K562 (cell line): Measurements from ENCODE around the gene DRP2. TPM values are rescaled to one million over a fixed set of nuclear protein-coding genes. Genes with fewer than 3 reads are reported as not detected.

ENCODE experiments used
- ATAC-seq: fragments of 200-7000 bp; cut with Tn5 transposase; 3 replicates; pipeline ENCODE4 v1.9.1; 2020; ENCODE audit warnings: moderate library complexity
- BruUV-seq: library from RNA; stranded (reverse); fragments of 400-500 nt; replicated peaks from 2 replicates; lab custom pipeline; 2021; lab: Mats Ljungman, UMichigan
- CTCF ChIA-PET: fragments of 300-600 bp; formaldehyde crosslinking; extraction: SDS; loops from one replicate; lab custom pipeline; 2021; ENCODE audit warnings: low intra/inter-chr PET ratio; lab: Yijun Ruan, JAX
- POLR2A ChIA-PET: fragments of 300-600, 350-650 bp; sonication (Branson Sonifier 250); formaldehyde crosslinking; extraction: SDS; loops from one replicate; lab custom pipeline; 2021; ENCODE audit warnings: antibody characterized with exemption, inconsistent platforms; lab: Yijun Ruan, JAX
- DNase-seq, 4 experiments: peaks; one replicate each; pipeline versions ENCODE4 v3.0.0 to v3.0.0-alpha.2; 2011 to 2018; ENCODE audit warnings: low spot score in 3 of 4, mixed read lengths in 3 of 4; ENCODE audit errors: extremely low read depth in 1 of 4
- FAIRE-seq: peaks from 2 replicates; lab custom pipeline; 2011; peaks lifted over from hg19 to GRCh38; lab: Jason Lieb, UNC
- H2AFZ ChIP-seq: 2 replicates; pipeline ENCODE4 v1.6.0; 2011; ENCODE audit warnings: low read depth, low read length, control low read depth, inconsistent platforms
- H3K27ac ChIP-seq: fragments of 200-600 bp; 3 replicates; pipeline ENCODE4 v1.8.0; 2011; ENCODE audit warnings: low read depth, mild to moderate bottlenecking, control low read depth, inconsistent platforms, low read length, moderate library complexity, mixed read lengths; ENCODE audit errors: extremely low read depth
- H3K27me3 ChIP-seq, 2 experiments: fragments of 300-600 bp in 1 of 2; 2 replicates in 1 of 2; 3 replicates in 1 of 2; pipeline versions ENCODE4 v1.6.0 to v1.8.0; 2011; ENCODE audit warnings: inconsistent platforms in 2 of 2, low read length in 2 of 2, mild to moderate bottlenecking in 1 of 2, mixed read lengths in 1 of 2, moderate library complexity in 1 of 2; ENCODE audit not compliant: control insufficient read depth in 2 of 2, insufficient read depth in 2 of 2
- H3K36me3 ChIP-seq: fragments of 300-600 bp; 3 replicates; pipeline ENCODE4 v1.8.0; 2011; ENCODE audit warnings: mild to moderate bottlenecking, low read length, inconsistent platforms; ENCODE audit not compliant: control insufficient read depth, insufficient read depth
- H3K4me1 ChIP-seq, 2 experiments: fragments of 200-600 bp in 1 of 2; replicated peaks in 1 of 2; 2 replicates in 1 of 2; 3 replicates in 1 of 2; pipeline versions ENCODE4 v1.5.1 to v1.8.0; 2011; ENCODE audit warnings: inconsistent platforms in 2 of 2, low read length in 2 of 2, mild to moderate bottlenecking in 1 of 2, mixed read lengths in 1 of 2, moderate library complexity in 1 of 2; ENCODE audit not compliant: control insufficient read depth in 2 of 2, insufficient read depth in 2 of 2
- H3K4me2 ChIP-seq: 2 replicates; pipeline ENCODE4 v1.6.1; 2011; ENCODE audit warnings: low read length, control low read depth, inconsistent platforms, mixed read lengths; ENCODE audit not compliant: insufficient read depth
- H3K4me3 ChIP-seq: fragments of 200-600 bp; sonication (generic), shearing (Covaris generic); 2 replicates; pipeline ENCODE4 v1.5.1; 2016; ENCODE audit warnings: control low read depth, inconsistent platforms
- H3K79me2 ChIP-seq: fragments of 200-600 bp; 3 replicates; pipeline ENCODE4 v1.8.0; 2011; ENCODE audit warnings: low read length, inconsistent platforms; ENCODE audit not compliant: control insufficient read depth, insufficient read depth
- H3K9ac ChIP-seq, 2 experiments: 2 replicates each; pipeline versions ENCODE4 v1.6.0 to v1.6.1; 2011; ENCODE audit warnings: low read depth in 2 of 2, low read length in 2 of 2, control low read depth in 1 of 2, inconsistent platforms in 1 of 2, mild to moderate bottlenecking in 1 of 2, mixed read lengths in 1 of 2; ENCODE audit not compliant: insufficient read depth in 1 of 2
- H3K9me1 ChIP-seq: one replicate; pipeline ENCODE4 v1.6.0; 2011; ENCODE audit warnings: inconsistent platforms, mild to moderate bottlenecking, low read length, moderate library complexity; ENCODE audit not compliant: control insufficient read depth, insufficient read depth
- H3K9me3 ChIP-seq: replicated peaks from 2 replicates; pipeline ENCODE4 v1.5.1; 2011; ENCODE audit warnings: low read depth, low read length, inconsistent platforms; ENCODE audit not compliant: control insufficient read depth, insufficient read depth
- H4K20me1 ChIP-seq: replicated peaks from 2 replicates; pipeline ENCODE4 v1.6.1; 2011; ENCODE audit warnings: low read length, inconsistent platforms, mixed read lengths; ENCODE audit not compliant: control insufficient read depth, insufficient read depth
- C11orf30 ChIP-seq: fragments of 450-650 bp; IDR thresholded peaks from 2 replicates; pipeline ENCODE4 v1.6.1; 2016; ENCODE audit warnings: low read depth, mild to moderate bottlenecking
- CEBPG ChIP-seq, 3 experiments: fragments of 200-800 bp in 1 of 3; sonication (Bioruptor generic) in 1 of 3; sonication (generic) in 1 of 3; formaldehyde crosslinking in 1 of 3; IDR thresholded peaks in 2 of 3; conservative IDR thresholded peaks in 1 of 3; 2 replicates each; pipeline versions ENCODE4 v1.6.1 to v1.8.0; 2016 to 2022; ENCODE audit warnings: missing compliant biosample characterization in 2 of 3, missing genetic modification characterization in 2 of 3, mild to moderate bottlenecking in 1 of 3, missing genetic modification reagents in 1 of 3
- HCFC1 ChIP-seq: IDR thresholded peaks from 2 replicates; pipeline ENCODE4 v1.6.1; 2012; ENCODE audit warnings: low read depth, low read length, improper control_type of control experiment
- HDAC3 ChIP-seq: fragments of 450-650 bp; IDR thresholded peaks from 2 replicates; pipeline ENCODE4 v1.6.1; 2018; ENCODE audit warnings: borderline replicate concordance, mild to moderate bottlenecking, moderate library complexity; ENCODE audit not compliant: partially characterized antibody
- HMG20A ChIP-seq: fragments of 450-650 bp; formaldehyde crosslinking; conservative IDR thresholded peaks from 2 replicates; pipeline ENCODE4 v1.4.0; 2020; ENCODE audit warnings: mild to moderate bottlenecking, mixed read lengths
- HOXB6 ChIP-seq: fragments of 250-450 bp; sonication (Bioruptor Pico); IDR thresholded peaks from 2 replicates; pipeline ENCODE4 v1.5.1; 2022; ENCODE audit warnings: mild to moderate bottlenecking, borderline replicate concordance
- MCM5 ChIP-seq: fragments of 450-650 bp; IDR thresholded peaks from 2 replicates; pipeline ENCODE4 v1.6.1; 2016; ENCODE audit warnings: low read depth
- PCBP1 ChIP-seq: fragments of 200-400 bp; formaldehyde crosslinking; IDR thresholded peaks from 2 replicates; pipeline ENCODE4 v1.6.1; 2018; ENCODE audit warnings: mild to moderate bottlenecking, low read depth, low read length; ENCODE audit not compliant: poor library complexity, severe bottlenecking
- PML ChIP-seq: IDR thresholded peaks from 2 replicates; pipeline ENCODE4 v1.6.1; 2012; ENCODE audit warnings: low read length, inconsistent platforms
- POLR2B ChIP-seq: fragments of 450-650 bp; IDR thresholded peaks from 2 replicates; pipeline ENCODE4 v1.6.1; 2018; ENCODE audit warnings: low read depth; ENCODE audit not compliant: partially characterized antibody
- RNF2 ChIP-seq: sonication (generic); IDR thresholded peaks from 2 replicates; pipeline ENCODE4 v1.6.1; 2016
- SIN3A ChIP-seq, 2 experiments: fragments of 150-350 bp in 1 of 2; IDR thresholded peaks; 2 replicates each; pipeline ENCODE4 v1.6.1; 2011 to 2016; ENCODE audit warnings: borderline replicate concordance in 2 of 2, low read depth in 2 of 2, low read length in 2 of 2, mild to moderate bottlenecking in 2 of 2, moderate library complexity in 2 of 2; ENCODE audit not compliant: control insufficient read depth in 1 of 2
- SLC30A9 ChIP-seq: fragments of 250-450 bp; sonication (Bioruptor Pico); IDR thresholded peaks from 2 replicates; pipeline ENCODE4 v1.8.0; 2022; ENCODE audit warnings: mild to moderate bottlenecking, moderate library complexity
- SMARCE1 ChIP-seq: fragments of 450-650 bp; IDR thresholded peaks from 2 replicates; pipeline ENCODE4 v1.7.1; 2016; ENCODE audit warnings: mild to moderate bottlenecking
- TEAD4 ChIP-seq, 2 experiments: sonication (generic) in 1 of 2; formaldehyde crosslinking in 1 of 2; IDR thresholded peaks; 2 replicates each; pipeline versions ENCODE4 v1.6.1 to v1.8.0; 2012 to 2022; ENCODE audit warnings: borderline replicate concordance in 1 of 2, inconsistent platforms in 1 of 2, low read length in 1 of 2, mild to moderate bottlenecking in 1 of 2, missing genetic modification reagents in 1 of 2
- THAP12 ChIP-seq: fragments of 250-450 bp; sonication (Bioruptor Pico); IDR thresholded peaks from 2 replicates; pipeline ENCODE4 v1.9.0; 2021; ENCODE audit warnings: mild to moderate bottlenecking, inconsistent platforms
- ZBTB17 ChIP-seq: fragments of 450-650 bp; formaldehyde crosslinking; IDR thresholded peaks from 2 replicates; pipeline ENCODE4 v1.4.0; 2020; ENCODE audit warnings: mild to moderate bottlenecking
- ZNF384 ChIP-seq: IDR thresholded peaks from 2 replicates; pipeline ENCODE4 v1.6.1; 2012; ENCODE audit warnings: low read depth, low read length, improper control_type of control experiment
- ZNF41 ChIP-seq: fragments of 250-450 bp; sonication (Bioruptor Pico); conservative IDR thresholded peaks from 2 replicates; pipeline ENCODE4 v1.4.0; 2020; ENCODE audit warnings: mild to moderate bottlenecking
- WGBS: fragments of 100-300 bp; shearing (Covaris generic); methylation state at CpG from one replicate; pipeline ENCODE4 v1.1.6; 2016; ENCODE audit warnings: low coverage, mixed read lengths; ENCODE audit not compliant: insufficient coverage; ENCODE audit errors: missing lambda C conversion rate; 5-methylcytosine and 5-hydroxymethylcytosine counted together
- in situ Hi-C: fragments of 300-500 bp; cut with MboI; formaldehyde crosslinking; loops from 4 replicates; pipeline ENCODE4 v1.15.0; 2018; ENCODE audit warnings: inconsistent platforms, mixed read lengths
- intact Hi-C: fragments of 100-400 bp; cut with micrococcal nuclease; formaldehyde crosslinking; loops from 2 replicates; pipeline ENCODE4 v1.14.2; 2022
- polyA plus RNA-seq, 8 experiments: library from polyadenylated mRNA; depleted of rRNA in 4 of 8; stranded (reverse) in 5 of 8; unstranded in 3 of 8; fragments of >200 nt; fragmentation: Nextera tagmentation in 2 of 8; fragmentation: Illumina TruSeq in 1 of 8; extraction: Ambion mirVana in 2 of 8; extraction: Trizol in 1 of 8; gene quantifications; 2 replicates each; pipeline versions ENCODE4 v1.2.1 to v1.2.3, GENCODE V29; 2011 to 2014; ENCODE audit warnings: inconsistent platforms in 1 of 8, missing spikeins in 1 of 8
- total RNA-seq, 7 experiments: library from RNA; depleted of rRNA in 6 of 7; stranded (reverse); fragments of >200 nt in 6 of 7; fragmentation: Illumina TruSeq in 2 of 7; extraction: Trizol in 2 of 7; gene quantifications; 2 replicates each; pipeline versions ENCODE4 v1.2.1 to v1.2.3, GENCODE V29; 2011 to 2021; ENCODE audit warnings: low replicate concordance in 1 of 7
- TF ChIP-seq, protein P1 (sequence below): fragments of 450-650 bp; formaldehyde crosslinking; IDR thresholded peaks from 2 replicates; pipeline ENCODE4 v1.4.0; 2020; ENCODE audit warnings: mild to moderate bottlenecking, moderate library complexity

DRP2 gene
- total and polyA plus RNA-seq, 9 of the 15 experiments (the other 6 are each of a cell fraction or from before 2014, with no cell fraction given) = 0.01 to 0.30 (median 0.15) TPM

GRCh38 chrX:101262590-101262989 is 43.0 kb downstream of the DRP2 start (continued):
- TF ChIP-seq THAP12 = no peak
- TF ChIP-seq SMARCE1 = no peak
- no peak for TF ChIP-seq ZBTB17 (CRISPR knock-in tag)
- TF ChIP-seq C11orf30 = no peak
- TF ChIP-seq SLC30A9 (CRISPR knock-in tag) = no peak
- TF ChIP-seq RNF2 = no peak
- no peak for TF ChIP-seq HDAC3
- no peak for TF ChIP-seq PML
- no peak for TF ChIP-seq ZNF384
- no peak for TF ChIP-seq HCFC1
- TF ChIP-seq TEAD4 (IDR thresholded peaks at IDR 0.05; ENCODE audit: low read length) = no peak
- no peak for TF ChIP-seq TEAD4 (CRISPR knock-in tag; IDR thresholded peaks at IDR 0.05; ENCODE audit: borderline replicate concordance)

DNA sequence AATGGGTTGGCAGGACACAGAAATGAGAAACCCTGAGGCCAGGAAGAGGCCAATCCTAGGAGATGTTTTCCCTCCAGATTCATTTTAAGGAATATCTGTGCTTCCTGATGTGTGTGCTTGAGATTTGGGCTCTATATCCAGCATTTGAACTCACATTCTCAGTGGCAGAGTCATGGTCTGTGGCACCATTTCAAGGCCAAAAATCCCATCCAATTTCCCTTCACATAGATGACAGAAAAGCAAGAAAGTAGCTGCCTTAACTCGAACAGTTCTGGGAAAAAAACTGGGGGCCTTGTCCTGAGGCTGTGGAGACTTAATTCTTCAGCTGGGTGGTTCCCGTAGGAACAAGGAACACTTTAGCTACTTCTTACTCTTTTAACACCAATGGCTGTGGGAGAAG is 44.2 kb downstream of the DRP2 start:
- FAIRE-seq (no peak), DNase-seq (no peak), ATAC-seq (no peak)
- no peaks in the 10 kb centered on the region for H4K20me1 ChIP-seq
- H3K36me3 ChIP-seq = no peaks in the 10 kb centered on the region
- H2AFZ ChIP-seq = no peak overlapping the region
- WGBS = no CpG with 5 or more reads among the region's 2 CpGs
- H3K4me3 ChIP-seq = no peak overlapping the region
- no peak overlapping the region for H3K4me2 ChIP-seq
- no peak overlapping the region for H3K27ac ChIP-seq
- in situ Hi-C loops = loop anchor here (25.0 kb wide), 1 partner anchor 524 kb away; no protein-coding TSS in a partner anchor
- no TSS peak for BruUV-seq
- H3K9me3 ChIP-seq = no peaks in the 10 kb centered on the region
- ChIA-PET CTCF (no interaction called here), POLR2A (no interaction called here)
- intact Hi-C loops = no loop called here
- H3K27me3 ChIP-seq = peaks cover 0 to 6% of the 10 kb centered on the region in 2 experiments; a peak in 3 of 5 replicates
- H3K79me2 ChIP-seq = no peaks in the 10 kb centered on the region
- no peak overlapping the region for H3K9ac ChIP-seq
- no peaks in the 10 kb centered on the region for H3K4me1 ChIP-seq
- H3K9me1 ChIP-seq = no peaks in the 10 kb centered on the region
- TF ChIP-seq POLR2B = no peak
- TF ChIP-seq CEBPG (CRISPR knock-in tag; IDR thresholded peaks at IDR 0.05) = no peak
- TF ChIP-seq CEBPG (tag; conservative IDR thresholded peaks at IDR 0.05 in 1 of 2, IDR thresholded peaks at IDR 0.05 in 1 of 2) = no peak
- no peak for TF ChIP-seq SIN3A (IDR thresholded peaks at IDR 0.05; ENCODE audit: borderline replicate concordance in 2 of 2, control insufficient read depth in 1 of 2, low read depth in 2 of 2, low read length in 2 of 2)
- TF ChIP-seq ZNF41 (CRISPR knock-in tag) = no peak
- TF ChIP-seq, protein P1, sequence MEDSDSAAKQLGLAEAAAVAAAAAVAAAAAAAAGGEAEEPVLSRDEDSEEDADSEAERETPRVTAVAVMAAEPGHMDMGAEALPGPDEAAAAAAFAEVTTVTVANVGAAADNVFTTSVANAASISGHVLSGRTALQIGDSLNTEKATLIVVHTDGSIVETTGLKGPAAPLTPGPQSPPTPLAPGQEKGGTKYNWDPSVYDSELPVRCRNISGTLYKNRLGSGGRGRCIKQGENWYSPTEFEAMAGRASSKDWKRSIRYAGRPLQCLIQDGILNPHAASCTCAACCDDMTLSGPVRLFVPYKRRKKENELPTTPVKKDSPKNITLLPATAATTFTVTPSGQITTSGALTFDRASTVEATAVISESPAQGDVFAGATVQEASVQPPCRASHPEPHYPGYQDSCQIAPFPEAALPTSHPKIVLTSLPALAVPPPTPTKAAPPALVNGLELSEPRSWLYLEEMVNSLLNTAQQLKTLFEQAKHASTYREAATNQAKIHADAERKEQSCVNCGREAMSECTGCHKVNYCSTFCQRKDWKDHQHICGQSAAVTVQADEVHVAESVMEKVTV (CRISPR knock-in tag) = no peak
- no peak for TF ChIP-seq MCM5
- no peak for TF ChIP-seq HOXB6 (CRISPR knock-in tag)
- no peak for TF ChIP-seq PCBP1
- no peak for TF ChIP-seq HMG20A (CRISPR knock-in tag)
